Measurements from ENCODE around the gene ZCCHC24. TPM values are rescaled to one million over a fixed set of nuclear protein-coding genes. Genes with fewer than 3 reads are reported as not detected.

Gene ZCCHC24
- total RNA-seq, 1 donor from 2014 or later, result 5.9 TPM

- Histone ChIP-seq H3K9ac (no peak overlapping the region), H3K4me3 (no peak overlapping the region), H3K4me2 (no peak overlapping the region), H2AFZ (replicated peaks) (no peak overlapping the region), H3K27ac (no peak overlapping the region), H3K36me3 (no peaks in the 10 kb centered on the region), H3K79me2 (ENCODE audit: low read depth) (no peaks in the 10 kb centered on the region), H3K9me3 (ENCODE audit: low read depth) (no peaks in the 10 kb centered on the region), H3K4me1 (peaks cover 13% of the 10 kb centered on the region), H3F3A (ENCODE audit: low read depth) (no peaks in the 10 kb centered on the region), H4K20me1 (ENCODE audit: low read depth) (peaks cover 9% of the 10 kb centered on the region), H3K27me3 (no peaks in the 10 kb centered on the region)
- Mint-ChIP-seq H3K9me3 (no peaks in the 10 kb centered on the region), H3K27me3 (ENCODE audit: insufficient read depth, low read depth) (no peaks in the 10 kb centered on the region), H3K36me3 (peaks cover 2% of the 10 kb centered on the region), H3K27ac (peak overlapping the region; percentile 35), H3K4me3 (no peak overlapping the region), H3K4me1 (peaks cover 15% of the 10 kb centered on the region)
- TF ChIP-seq EZH2 (IDR thresholded peaks at IDR 0.05), result no peak
- no peak for TF ChIP-seq EZH2phosphoT487 (IDR thresholded peaks at IDR 0.05)
- no peak for TF ChIP-seq CTCF (IDR thresholded peaks at IDR 0.05)
- no peak for DNase-seq (ENCODE audit: low spot score)
Observed at GRCh38 chr10:79424221-79425073, 21.0 kb downstream of the ZCCHC24 start.

GRCh38 chr10:79422178-79422892 is 23.1 kb downstream of the ZCCHC24 start:
- no peaks in the 10 kb centered on the region for H3K9me3 ChIP-seq (ENCODE audit: low read depth)
- H3K4me2 ChIP-seq, result no peak overlapping the region
- Mint-ChIP-seq H3K9me3 (no peaks in the 10 kb centered on the region), H3K27me3 (ENCODE audit: insufficient read depth, low read depth) (no peaks in the 10 kb centered on the region), H3K36me3 (no peaks in the 10 kb centered on the region), H3K4me3 (no peak overlapping the region), H3K4me1 (peaks cover 15% of the 10 kb centered on the region), H3K27ac (peak overlapping the region; percentile 70)
- no peaks in the 10 kb centered on the region for H3K27me3 ChIP-seq
- no peaks in the 10 kb centered on the region for H3K79me2 ChIP-seq (ENCODE audit: low read depth)
- H3K27ac ChIP-seq, result no peak overlapping the region
- H4K20me1 ChIP-seq (ENCODE audit: low read depth), result peaks cover 9% of the 10 kb centered on the region
- H3K9ac ChIP-seq, result no peak overlapping the region
- H3F3A ChIP-seq (ENCODE audit: low read depth), result no peaks in the 10 kb centered on the region
- no peak overlapping the region for H2AFZ ChIP-seq (replicated peaks)
- H3K4me1 ChIP-seq, result peaks cover 13% of the 10 kb centered on the region
- H3K4me3 ChIP-seq, result no peak overlapping the region
- H3K36me3 ChIP-seq, result no peaks in the 10 kb centered on the region
- no peak for TF ChIP-seq EZH2phosphoT487 (IDR thresholded peaks at IDR 0.05)
- TF ChIP-seq CTCF (IDR thresholded peaks at IDR 0.05), result no peak
- TF ChIP-seq EZH2 (IDR thresholded peaks at IDR 0.05), result no peak
- no peak for DNase-seq (ENCODE audit: low spot score)

GRCh38 chr10:79420974-79421688 is 24.3 kb downstream of the ZCCHC24 start:
- Mint-ChIP-seq H3K4me1 (peaks cover 15% of the 10 kb centered on the region), H3K9me3 (no peaks in the 10 kb centered on the region), H3K27me3 (ENCODE audit: insufficient read depth, low read depth) (no peaks in the 10 kb centered on the region), H3K27ac (peak overlapping the region; percentile 82), H3K4me3 (no peak overlapping the region), H3K36me3 (no peaks in the 10 kb centered on the region)
- Histone ChIP-seq H3K9ac (no peak overlapping the region), H2AFZ (replicated peaks) (no peak overlapping the region), H3K4me2 (no peak overlapping the region), H3K36me3 (no peaks in the 10 kb centered on the region), H3K4me1 (peaks cover 13% of the 10 kb centered on the region), H4K20me1 (ENCODE audit: low read depth) (peaks cover 9% of the 10 kb centered on the region), H3K79me2 (ENCODE audit: low read depth) (no peaks in the 10 kb centered on the region), H3K27me3 (no peaks in the 10 kb centered on the region), H3K4me3 (no peak overlapping the region), H3K27ac (no peak overlapping the region), H3K9me3 (ENCODE audit: low read depth) (no peaks in the 10 kb centered on the region), H3F3A (ENCODE audit: low read depth) (no peaks in the 10 kb centered on the region)
- no peak for DNase-seq (ENCODE audit: low spot score)
- TF ChIP-seq EZH2 (IDR thresholded peaks at IDR 0.05), result no peak
- TF ChIP-seq CTCF (IDR thresholded peaks at IDR 0.05), result no peak
- TF ChIP-seq EZH2phosphoT487 (IDR thresholded peaks at IDR 0.05), result no peak
